GM10248 (cell line): ENCODE results near the gene ETV3.

ENCODE experiments used
- CTCF ChIA-PET: fragments of 300-600 bp; sonication (Branson Sonifier 250); formaldehyde crosslinking; extraction: SDS; loops from one replicate; lab custom pipeline; 2021; ENCODE audit warnings: antibody characterized with exemption; lab: Yijun Ruan, JAX
- POLR2A ChIA-PET: fragments of 350-650 bp; sonication (Branson Sonifier 250); formaldehyde crosslinking; extraction: SDS; loops from one replicate; lab custom pipeline; 2020; ENCODE audit warnings: antibody characterized with exemption; lab: Yijun Ruan, JAX
- DNase-seq: peaks from one replicate; pipeline ENCODE4 v3.0.0; 2012; ENCODE audit errors: extremely low spot score
- CTCF ChIP-seq: IDR thresholded peaks from 2 replicates; pipeline ENCODE4 v1.5.1; 2012; ENCODE audit warnings: mild to moderate bottlenecking, low read depth; ENCODE audit errors: extremely low read depth, missing control alignments, control extremely low read depth

Gene ETV3

GRCh38 chr1:157151073-157151472 is 12.9 kb upstream of the ETV3 start:
- POLR2A ChIA-PET = no interaction called here
- TF ChIP-seq CTCF = no peak
- CTCF ChIA-PET = interaction anchor here (1.8 to 14.4 kb wide), 2 partner anchors 52 to 64 kb away, joined by 5 to 567 read pairs; partner anchors contain the start of gene ETV3L
- DNase-seq = no peak

GRCh38 chr1:157150631-157151030 is 12.4 kb upstream of the ETV3 start:
- no peak for TF ChIP-seq CTCF
- ChIA-PET POLR2A (no interaction called here), CTCF (interaction anchor here (1.8 to 14.4 kb wide), 2 partner anchors 51 to 63 kb away, joined by 5 to 567 read pairs; partner anchors contain the start of gene ETV3L)
- DNase-seq = no peak

- ChIA-PET CTCF (interaction anchor here (0.8 to 14.4 kb wide), 5 partner anchors 9 to 844 kb away, joined by 3 to 567 read pairs (median 4); no protein-coding TSS in a partner anchor), POLR2A (no interaction called here)
- no peak for DNase-seq
- TF ChIP-seq CTCF = no peak
These were observed 9.9 kb upstream of the ETV3 start for GRCh38 chr1:157147906-157148700.

GRCh38 chr1:157147037-157147436 is 8.8 kb upstream of the ETV3 start:
- CTCF ChIA-PET = interaction anchor here (0.8 to 14.4 kb wide), 4 partner anchors 10 to 60 kb away, joined by 3 to 567 read pairs (median 15); no protein-coding TSS in a partner anchor
- POLR2A ChIA-PET = no interaction called here
- no peak for TF ChIP-seq CTCF
- DNase-seq = no peak

GRCh38 chr1:157146244-157146643 is 8.0 kb upstream of the ETV3 start:
- POLR2A ChIA-PET = no interaction called here
- no peak for TF ChIP-seq CTCF
- CTCF ChIA-PET = interaction anchor here (0.6 to 14.4 kb wide), 4 partner anchors 9 to 59 kb away, joined by 3 to 567 read pairs (median 15); no protein-coding TSS in a partner anchor
- no peak for DNase-seq

- no peak for DNase-seq
- CTCF ChIA-PET = interaction anchor here (3.3 kb wide), 1 partner anchor 12 kb away, joined by 26 read pairs; no protein-coding TSS in a partner anchor
- no peak for TF ChIP-seq CTCF
- POLR2A ChIA-PET = no interaction called here
These were observed 6.9 kb upstream of the ETV3 start for GRCh38 chr1:157145076-157145475.
